Coronary artery (tissue), 2 donors: ENCODE data around the gene INSC.

Experiments
- DNase-seq: peaks from one replicate; pipeline ENCODE4 v3.0.0-alpha.2; 2017; ENCODE audit warnings: low spot score
- H3K27ac ChIP-seq, 2 donors: fragments of 200-600 bp; sonication (generic); one replicate each; pipeline ENCODE4 v1.5.1; 2016 to 2019
- H3K4me3 ChIP-seq: fragments of 200-600 bp; sonication (generic); 2 replicates; pipeline ENCODE4 v1.5.1; 2016; ENCODE audit warnings: mild to moderate bottlenecking, moderate library complexity
- CTCF ChIP-seq: fragments of 200-600 bp; sonication (generic); IDR thresholded peaks from one replicate; pipeline ENCODE4 v1.5.1; 2019; ENCODE audit warnings: antibody characterized with exemption

INSC gene

GRCh38 chr11:15171956-15172355, 57.2 kb downstream of the INSC start:
- Histone ChIP-seq H3K27ac (no peak overlapping the region), H3K4me3 (no peak overlapping the region)
- no peak for TF ChIP-seq CTCF
- DNase-seq: no peak

GRCh38 chr11:15175831-15176230, 61.1 kb downstream of the INSC start:
- no peak for DNase-seq
- no peak for TF ChIP-seq CTCF
- Histone ChIP-seq H3K4me3 (no peak overlapping the region), H3K27ac (no peak overlapping the region)

GRCh38 chr11:15176646-15177163, 62.0 kb downstream of the INSC start:
- no peak overlapping the region for H3K4me3 ChIP-seq

GRCh38 chr11:15177491-15177890, 62.8 kb downstream of the INSC start:
- no peak for DNase-seq
- no peak for TF ChIP-seq CTCF
- H3K27ac ChIP-seq: no peak overlapping the region
- H3K4me3 ChIP-seq: no peak overlapping the region

More at GRCh38 chr11:15176646-15177163, 62.0 kb downstream of the INSC start:
- H3K27ac ChIP-seq: no peak overlapping the region
- no peak for DNase-seq
- TF ChIP-seq CTCF: no peak

- Histone ChIP-seq H3K4me3 (no peak overlapping the region), H3K27ac (no peak overlapping the region)
- DNase-seq: no peak
- no peak for TF ChIP-seq CTCF
These were observed 63.5 kb downstream of the INSC start for GRCh38 chr11:15178214-15178613.

- H3K27ac ChIP-seq: peak overlapping the region in 1 of 2 donors; percentile 60
- no peak for TF ChIP-seq CTCF
- no peak for DNase-seq
- no peak overlapping the region for H3K4me3 ChIP-seq
These were observed 64.4 kb downstream of the INSC start for GRCh38 chr11:15179167-15179566.

- Histone ChIP-seq H3K4me3 (no peak overlapping the region), H3K27ac (peak overlapping the region in 1 of 2 donors; percentile 60)
- no peak for DNase-seq
- no peak for TF ChIP-seq CTCF
These were observed 65.6 kb downstream of the INSC start for GRCh38 chr11:15180212-15180792.
